A549 (cell line): ENCODE measurements around the gene COG2. TPM values are rescaled to one million over a fixed set of nuclear protein-coding genes. Genes with fewer than 3 reads are reported as not detected.
A peak's percentile ranks its signal among the peaks of the same experiment; 100 is the strongest.

ENCODE experiments used
- ATAC-seq, 2 experiments: fragments of 200-7000 bp in 1 of 2; fragments of >200 bp in 1 of 2; cut with Nextera tagmentation in 1 of 2; cut with Tn5 transposase in 1 of 2; 3 replicates each; pipeline versions ENCODE4 v1.8.0 to v1.9.1; 2018 to 2020; ENCODE audit warnings: mild to moderate bottlenecking in 1 of 2, moderate library complexity in 1 of 2
- CTCF ChIA-PET: fragments of 300-600 bp; sonication (Branson Sonifier 250); formaldehyde crosslinking; extraction: SDS; loops from one replicate; lab custom pipeline; 2021; ENCODE audit warnings: antibody characterized with exemption, inconsistent platforms; lab: Yijun Ruan, JAX
- POLR2A ChIA-PET: fragments of 350-600 bp; formaldehyde crosslinking; extraction: SDS; loops from one replicate; lab custom pipeline; 2021; ENCODE audit warnings: antibody characterized with exemption, inconsistent platforms; lab: Yijun Ruan, JAX
- DNase-seq, 2 experiments: peaks; one replicate each; pipeline versions ENCODE4 v3.0.0 to v3.0.0-alpha.2; 2011 to 2016; ENCODE audit warnings: low read depth in 1 of 2, low spot score in 1 of 2
- FAIRE-seq: peaks from 2 replicates; lab custom pipeline; 2011; peaks lifted over from hg19 to GRCh38; lab: Jason Lieb, UNC
- H3K27ac ChIP-seq, 2 experiments: fragments of >200 bp; sonication (Bioruptor Twin); formaldehyde crosslinking; 3 replicates each; pipeline ENCODE4 v1.5.1; 2016 to 2017
- H3K4me1 ChIP-seq: fragments of >200 bp; sonication (Bioruptor Twin); formaldehyde crosslinking; 3 replicates; pipeline ENCODE4 v1.6.1; 2016
- H3K4me2 ChIP-seq: fragments of >200 bp; sonication (Bioruptor Twin); formaldehyde crosslinking; 3 replicates; pipeline ENCODE4 v1.6.1; 2016
- H3K4me3 ChIP-seq: fragments of >200 bp; sonication (Bioruptor Twin); formaldehyde crosslinking; 3 replicates; pipeline ENCODE4 v1.5.1; 2016
- H3K9me3 ChIP-seq: fragments of >200 bp; sonication (Bioruptor Twin); formaldehyde crosslinking; 3 replicates; pipeline ENCODE4 v1.6.1; 2016
- CBX8 ChIP-seq: fragments of 200-600 bp; sonication (generic); IDR thresholded peaks from 2 replicates; pipeline ENCODE4 v1.6.1; 2016
- CHD4 ChIP-seq: fragments of 200-600 bp; sonication (generic); IDR thresholded peaks from 2 replicates; pipeline ENCODE4 v1.6.1; 2016; ENCODE audit warnings: antibody characterized with exemption, mild to moderate bottlenecking, borderline replicate concordance
- EHF ChIP-seq: fragments of 250-450 bp; sonication (Bioruptor Pico); IDR thresholded peaks from 2 replicates; pipeline ENCODE4 v1.5.0; 2020; ENCODE audit warnings: mild to moderate bottlenecking
- EHMT2 ChIP-seq: fragments of 200-600 bp; sonication (generic); IDR thresholded peaks from 2 replicates; pipeline ENCODE4 v1.6.1; 2016; ENCODE audit warnings: antibody characterized with exemption, low read depth, mild to moderate bottlenecking, moderate library complexity
- EP300 ChIP-seq, 2 experiments: fragments of >200 bp; sonication (Bioruptor Twin); formaldehyde crosslinking; IDR thresholded peaks; 2 replicates in 1 of 2; 3 replicates in 1 of 2; pipeline ENCODE4 v1.6.1; 2016 to 2017
- FOSL2 ChIP-seq, 2 experiments: fragments of 450-650 bp in 1 of 2; fragments of >200 bp in 1 of 2; sonication (Bioruptor Twin) in 1 of 2; formaldehyde crosslinking; IDR thresholded peaks; 2 replicates each; pipeline versions ENCODE4 v1.5.0 to v1.6.1; 2016 to 2020; ENCODE audit warnings: mild to moderate bottlenecking in 1 of 2, moderate library complexity in 1 of 2
- FOXS1 ChIP-seq: fragments of 250-450 bp; sonication (Bioruptor Pico); IDR thresholded peaks from 2 replicates; pipeline ENCODE4 v1.5.0; 2020; ENCODE audit warnings: mild to moderate bottlenecking, moderate library complexity
- HDAC2 ChIP-seq: fragments of 200-600 bp; sonication (generic); IDR thresholded peaks from 2 replicates; pipeline ENCODE4 v1.6.1; 2016
- HOXB5 ChIP-seq: fragments of 250-450 bp; sonication (Bioruptor Pico); IDR thresholded peaks from 2 replicates; pipeline ENCODE4 v1.5.0; 2020; ENCODE audit warnings: mild to moderate bottlenecking, moderate library complexity
- JUN ChIP-seq, 2 experiments: fragments of >200 bp; sonication (Bioruptor Twin); formaldehyde crosslinking; IDR thresholded peaks; 2 replicates in 1 of 2; 3 replicates in 1 of 2; pipeline ENCODE4 v1.6.1; 2016 to 2017
- JUNB ChIP-seq: fragments of >200 bp; sonication (Bioruptor Twin); formaldehyde crosslinking; IDR thresholded peaks from 2 replicates; pipeline ENCODE4 v1.6.1; 2016
- KDM5A ChIP-seq: fragments of 200-600 bp; sonication (generic); IDR thresholded peaks from 2 replicates; pipeline ENCODE4 v1.6.1; 2016; ENCODE audit warnings: antibody characterized with exemption, mild to moderate bottlenecking
- MYC ChIP-seq: IDR thresholded peaks from 2 replicates; pipeline ENCODE4 v1.6.1; 2012; ENCODE audit warnings: mild to moderate bottlenecking, inconsistent platforms, low read length, improper control_type of control experiment, borderline replicate concordance
- NFE2L2 ChIP-seq: fragments of 150-350 bp; conservative IDR thresholded peaks from 2 replicates; pipeline ENCODE4 v1.6.1; 2014; ENCODE audit warnings: low read length
- NPAS2 ChIP-seq: fragments of 250-450 bp; sonication (Bioruptor Pico); IDR thresholded peaks from 2 replicates; pipeline ENCODE4 v1.8.0; 2022; ENCODE audit warnings: mild to moderate bottlenecking, moderate library complexity, borderline replicate concordance
- RNF2 ChIP-seq: fragments of 200-600 bp; sonication (generic); IDR thresholded peaks from 2 replicates; pipeline ENCODE4 v1.6.1; 2016; ENCODE audit warnings: low read depth, mild to moderate bottlenecking, antibody characterized with exemption, moderate library complexity, borderline replicate concordance
- ZNF302 ChIP-seq: fragments of 250-450 bp; sonication (Bioruptor Pico); IDR thresholded peaks from 2 replicates; pipeline ENCODE4 v1.9.0; 2021; ENCODE audit warnings: inconsistent platforms, mild to moderate bottlenecking, moderate library complexity
- ZSCAN20 ChIP-seq: fragments of 250-450 bp; sonication (Bioruptor Pico); IDR thresholded peaks from 2 replicates; pipeline ENCODE4 v1.8.0; 2022; ENCODE audit warnings: mild to moderate bottlenecking, moderate library complexity
- WGBS: methylation state at CpG from one replicate; pipeline ENCODE4 v1.1.6; 2017; ENCODE audit errors: missing lambda C conversion rate; 5-methylcytosine and 5-hydroxymethylcytosine counted together
- polyA plus RNA-seq, 4 experiments: library from polyadenylated mRNA; depleted of rRNA in 3 of 4; stranded (reverse); fragments of >200 nt; fragmentation: RNase III in 1 of 4; extraction: RNeasy Plus Mini Kit Qiagen cat#74134 plus additional on column Dnase treatment in 1 of 4; gene quantifications; 2 replicates in 3 of 4; 3 replicates in 1 of 4; pipeline ENCODE4 v1.2.3, GENCODE V29; 2011 to 2017
- TF ChIP-seq, protein P1 (sequence below): fragments of >200 bp; sonication (Bioruptor Twin); formaldehyde crosslinking; IDR thresholded peaks from 2 replicates; pipeline ENCODE4 v1.6.1; 2016
- TF ChIP-seq, protein P2 (sequence below): fragments of 150-350 bp; IDR thresholded peaks from 2 replicates; pipeline ENCODE4 v1.6.1; 2014; ENCODE audit warnings: low read depth, mild to moderate bottlenecking, low read length
- TF ChIP-seq, protein P3 (sequence below): fragments of >200 bp; sonication (Bioruptor Twin); formaldehyde crosslinking; IDR thresholded peaks from 3 replicates; pipeline ENCODE4 v1.6.1; 2016
- TF ChIP-seq, protein P4 (sequence below): IDR thresholded peaks from 2 replicates; pipeline ENCODE4 v1.6.1; 2012
- TF ChIP-seq, protein P5 (sequence below): IDR thresholded peaks from 2 replicates; pipeline ENCODE4 v1.6.1; 2012
- TF ChIP-seq, protein P6 (sequence below): fragments of 200-600 bp; sonication (generic); IDR thresholded peaks from 2 replicates; pipeline ENCODE4 v1.6.1; 2016; ENCODE audit warnings: antibody characterized with exemption, mild to moderate bottlenecking, moderate library complexity

COG2 gene
- polyA plus RNA-seq, 2 of the 4 experiments (the other 2 are of a cell fraction): 23.0 to 34.2 TPM

DNA sequence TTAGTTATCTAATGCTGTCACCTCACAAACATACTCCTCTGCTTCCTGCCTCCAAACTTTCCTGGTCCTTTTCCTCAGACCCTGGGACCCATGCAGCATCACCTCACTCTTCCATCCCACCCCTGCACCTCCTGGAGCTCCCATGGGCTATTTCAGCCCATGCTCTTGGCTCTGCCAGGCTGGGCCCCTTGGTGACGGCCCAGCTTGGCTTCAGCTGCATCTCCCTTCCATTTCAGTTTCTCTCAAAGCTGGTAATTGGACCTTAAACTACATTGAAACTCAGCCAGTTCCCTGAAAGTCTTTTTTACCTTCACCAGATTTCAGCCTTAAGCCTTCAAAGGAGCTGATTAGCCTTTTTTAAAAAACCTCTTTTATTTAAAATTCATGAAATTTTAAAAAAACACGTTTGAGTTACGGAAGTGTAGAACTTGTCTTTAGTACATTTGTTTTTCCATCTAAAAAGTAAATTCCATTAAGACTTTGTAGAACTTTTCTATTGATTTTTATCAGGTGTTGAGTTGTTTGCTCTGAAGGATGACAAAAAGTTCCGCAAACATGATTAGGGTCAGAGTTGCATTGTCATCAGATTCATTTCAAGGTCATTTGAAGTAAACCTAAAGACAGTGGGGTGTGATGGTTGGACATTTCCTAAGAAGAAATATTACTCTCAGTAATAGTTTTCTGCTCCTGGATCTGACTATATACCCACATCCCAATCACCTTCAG, 38.2 kb downstream of the COG2 start:
- Histone ChIP-seq H3K9me3 (no peaks in the 10 kb centered on the region), H3K4me3 (no peak overlapping the region), H3K4me2 (no peak overlapping the region), H3K27ac (no peak overlapping the region), H3K4me1 (peaks cover 11% of the 10 kb centered on the region)
- ATAC-seq: no peak
- ChIA-PET POLR2A (no interaction called here), CTCF (no interaction called here)
- TF ChIP-seq CBX8: no peak
- no peak for TF ChIP-seq NFE2L2
- TF ChIP-seq NPAS2 (CRISPR knock-in tag): no peak
- no peak for TF ChIP-seq KDM5A
- TF ChIP-seq, protein P1, sequence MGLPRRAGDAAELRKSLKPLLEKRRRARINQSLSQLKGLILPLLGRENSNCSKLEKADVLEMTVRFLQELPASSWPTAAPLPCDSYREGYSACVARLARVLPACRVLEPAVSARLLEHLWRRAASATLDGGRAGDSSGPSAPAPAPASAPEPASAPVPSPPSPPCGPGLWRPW: no peak
- no peak for FAIRE-seq
- 55% methylated on average over 4 of the region's 4 CpGs for WGBS
- no peak for DNase-seq

DNA sequence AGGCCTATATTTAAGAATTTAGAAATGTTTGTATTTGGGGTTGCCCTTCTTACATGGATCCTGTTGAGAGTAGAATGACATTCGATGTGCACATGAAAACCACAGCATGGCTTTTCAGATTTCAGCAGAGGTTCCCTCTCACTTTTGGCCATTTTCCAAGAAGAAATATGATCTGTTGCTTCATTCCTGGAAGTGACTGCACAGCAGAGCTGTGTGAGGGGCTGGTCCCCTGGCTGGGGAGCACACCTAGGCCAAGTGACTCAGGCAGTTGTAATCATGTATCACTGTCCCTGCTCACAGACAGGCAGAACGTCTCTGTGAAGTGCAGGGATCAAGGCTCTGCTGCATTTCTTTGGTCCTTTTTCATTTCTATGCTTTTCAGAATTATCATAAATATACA, 39.3 kb downstream of the COG2 start:
- peak in 1 of 2 experiments; percentile 41 for DNase-seq
- Histone ChIP-seq H3K4me3 (no peak overlapping the region), H3K9me3 (no peaks in the 10 kb centered on the region), H3K4me1 (peaks cover 11% of the 10 kb centered on the region), H3K27ac (no peak overlapping the region), H3K4me2 (0 out of 3 replicates have a peak overlapping the region, but pooled peaks have one; percentile 30)
- CTCF ChIA-PET: interaction anchor here (1.3 to 1.6 kb wide), 3 partner anchors 9 to 40 kb away, joined by 3 to 4 read pairs (median 4); no protein-coding TSS in a partner anchor
- no peak for FAIRE-seq
- POLR2A ChIA-PET: no interaction called here
- ATAC-seq: peak; percentile 67 to 70; a peak in 4 of 6 replicates
- 20% methylated on average over 2 of the region's 2 CpGs for WGBS
- TF ChIP-seq RNF2 (no peak), ZSCAN20 (CRISPR knock-in tag) (no peak), KDM5A (no peak), HDAC2 (no peak), EP300 (IDR thresholded peaks at IDR 0.05) (no peak)

DNA sequence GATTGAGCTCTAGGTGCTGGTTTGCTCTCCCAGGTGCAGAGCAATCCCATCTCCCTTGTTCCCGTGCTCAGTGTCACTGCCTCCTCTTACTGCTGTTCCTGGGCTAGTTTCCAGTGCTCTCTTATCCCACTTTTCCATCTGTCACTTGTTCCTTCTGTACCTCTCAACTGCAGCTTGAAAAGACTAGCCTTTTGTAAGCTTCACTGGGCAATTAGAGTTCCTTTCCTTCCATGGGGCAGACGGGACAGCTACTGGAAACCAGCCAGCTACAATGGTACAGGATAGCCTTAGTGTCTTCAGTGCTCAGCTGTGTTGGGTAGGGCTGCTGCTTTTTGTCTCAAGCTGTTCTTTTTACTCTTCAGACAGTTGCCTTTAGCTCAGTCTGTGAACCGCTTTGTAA, 40.0 kb downstream of the COG2 start:
- peaks cover 11% of the 10 kb centered on the region for H3K4me1 ChIP-seq
- ATAC-seq: no peak
- H3K9me3 ChIP-seq: no peaks in the 10 kb centered on the region
- no peak for DNase-seq
- POLR2A ChIA-PET: no interaction called here
- H3K4me2 ChIP-seq: no peak overlapping the region
- TF ChIP-seq JUNB (no peak), MYC (no peak), HOXB5 (CRISPR knock-in tag) (no peak), EHF (CRISPR knock-in tag) (no peak), CHD4 (no peak), FOXS1 (CRISPR knock-in tag) (no peak), ZSCAN20 (CRISPR knock-in tag) (no peak), ZNF302 (no peak), JUN (IDR thresholded peaks at IDR 0.05) (no peak), EHMT2 (no peak), EP300 (IDR thresholded peaks at IDR 0.05) (no peak), FOSL2 (IDR thresholded peaks at IDR 0.05) (no peak), FOSL2 (CRISPR knock-in tag; IDR thresholded peaks at IDR 0.05) (no peak)
- TF ChIP-seq, protein P2, sequence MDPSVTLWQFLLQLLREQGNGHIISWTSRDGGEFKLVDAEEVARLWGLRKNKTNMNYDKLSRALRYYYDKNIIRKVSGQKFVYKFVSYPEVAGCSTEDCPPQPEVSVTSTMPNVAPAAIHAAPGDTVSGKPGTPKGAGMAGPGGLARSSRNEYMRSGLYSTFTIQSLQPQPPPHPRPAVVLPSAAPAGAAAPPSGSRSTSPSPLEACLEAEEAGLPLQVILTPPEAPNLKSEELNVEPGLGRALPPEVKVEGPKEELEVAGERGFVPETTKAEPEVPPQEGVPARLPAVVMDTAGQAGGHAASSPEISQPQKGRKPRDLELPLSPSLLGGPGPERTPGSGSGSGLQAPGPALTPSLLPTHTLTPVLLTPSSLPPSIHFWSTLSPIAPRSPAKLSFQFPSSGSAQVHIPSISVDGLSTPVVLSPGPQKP: no peak
- TF ChIP-seq, protein P3, sequence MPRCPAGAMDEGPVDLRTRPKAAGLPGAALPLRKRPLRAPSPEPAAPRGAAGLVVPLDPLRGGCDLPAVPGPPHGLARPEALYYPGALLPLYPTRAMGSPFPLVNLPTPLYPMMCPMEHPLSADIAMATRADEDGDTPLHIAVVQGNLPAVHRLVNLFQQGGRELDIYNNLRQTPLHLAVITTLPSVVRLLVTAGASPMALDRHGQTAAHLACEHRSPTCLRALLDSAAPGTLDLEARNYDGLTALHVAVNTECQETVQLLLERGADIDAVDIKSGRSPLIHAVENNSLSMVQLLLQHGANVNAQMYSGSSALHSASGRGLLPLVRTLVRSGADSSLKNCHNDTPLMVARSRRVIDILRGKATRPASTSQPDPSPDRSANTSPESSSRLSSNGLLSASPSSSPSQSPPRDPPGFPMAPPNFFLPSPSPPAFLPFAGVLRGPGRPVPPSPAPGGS: no peak
- TF ChIP-seq, protein P4, sequence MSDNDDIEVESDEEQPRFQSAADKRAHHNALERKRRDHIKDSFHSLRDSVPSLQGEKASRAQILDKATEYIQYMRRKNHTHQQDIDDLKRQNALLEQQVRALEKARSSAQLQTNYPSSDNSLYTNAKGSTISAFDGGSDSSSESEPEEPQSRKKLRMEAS: no peak
- TF ChIP-seq, protein P5, sequence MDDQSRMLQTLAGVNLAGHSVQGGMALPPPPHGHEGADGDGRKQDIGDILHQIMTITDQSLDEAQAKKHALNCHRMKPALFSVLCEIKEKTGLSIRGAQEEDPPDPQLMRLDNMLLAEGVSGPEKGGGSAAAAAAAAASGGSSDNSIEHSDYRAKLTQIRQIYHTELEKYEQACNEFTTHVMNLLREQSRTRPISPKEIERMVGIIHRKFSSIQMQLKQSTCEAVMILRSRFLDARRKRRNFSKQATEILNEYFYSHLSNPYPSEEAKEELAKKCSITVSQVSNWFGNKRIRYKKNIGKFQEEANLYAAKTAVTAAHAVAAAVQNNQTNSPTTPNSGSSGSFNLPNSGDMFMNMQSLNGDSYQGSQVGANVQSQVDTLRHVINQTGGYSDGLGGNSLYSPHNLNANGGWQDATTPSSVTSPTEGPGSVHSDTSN: no peak
- TF ChIP-seq, protein P6, sequence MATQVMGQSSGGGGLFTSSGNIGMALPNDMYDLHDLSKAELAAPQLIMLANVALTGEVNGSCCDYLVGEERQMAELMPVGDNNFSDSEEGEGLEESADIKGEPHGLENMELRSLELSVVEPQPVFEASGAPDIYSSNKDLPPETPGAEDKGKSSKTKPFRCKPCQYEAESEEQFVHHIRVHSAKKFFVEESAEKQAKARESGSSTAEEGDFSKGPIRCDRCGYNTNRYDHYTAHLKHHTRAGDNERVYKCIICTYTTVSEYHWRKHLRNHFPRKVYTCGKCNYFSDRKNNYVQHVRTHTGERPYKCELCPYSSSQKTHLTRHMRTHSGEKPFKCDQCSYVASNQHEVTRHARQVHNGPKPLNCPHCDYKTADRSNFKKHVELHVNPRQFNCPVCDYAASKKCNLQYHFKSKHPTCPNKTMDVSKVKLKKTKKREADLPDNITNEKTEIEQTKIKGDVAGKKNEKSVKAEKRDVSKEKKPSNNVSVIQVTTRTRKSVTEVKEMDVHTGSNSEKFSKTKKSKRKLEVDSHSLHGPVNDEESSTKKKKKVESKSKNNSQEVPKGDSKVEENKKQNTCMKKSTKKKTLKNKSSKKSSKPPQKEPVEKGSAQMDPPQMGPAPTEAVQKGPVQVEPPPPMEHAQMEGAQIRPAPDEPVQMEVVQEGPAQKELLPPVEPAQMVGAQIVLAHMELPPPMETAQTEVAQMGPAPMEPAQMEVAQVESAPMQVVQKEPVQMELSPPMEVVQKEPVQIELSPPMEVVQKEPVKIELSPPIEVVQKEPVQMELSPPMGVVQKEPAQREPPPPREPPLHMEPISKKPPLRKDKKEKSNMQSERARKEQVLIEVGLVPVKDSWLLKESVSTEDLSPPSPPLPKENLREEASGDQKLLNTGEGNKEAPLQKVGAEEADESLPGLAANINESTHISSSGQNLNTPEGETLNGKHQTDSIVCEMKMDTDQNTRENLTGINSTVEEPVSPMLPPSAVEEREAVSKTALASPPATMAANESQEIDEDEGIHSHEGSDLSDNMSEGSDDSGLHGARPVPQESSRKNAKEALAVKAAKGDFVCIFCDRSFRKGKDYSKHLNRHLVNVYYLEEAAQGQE: no peak
- 65% methylated on average over 3 of the region's 3 CpGs for WGBS
- no peak overlapping the region for H3K27ac ChIP-seq
- H3K4me3 ChIP-seq: no peak overlapping the region
- no peak for FAIRE-seq
- CTCF ChIA-PET: interaction anchor here (1.3 to 1.6 kb wide), 3 partner anchors 8 to 41 kb away, joined by 3 to 4 read pairs (median 4); no protein-coding TSS in a partner anchor
